AG08396 (cell line): ENCODE results near the gene RRP9.
"Not testable (repeated sequence)": the region's sequence is repeated elsewhere in the genome, so short reads cannot be mapped to it uniquely, and the experiment has no call there.

Source experiments
- DNase-seq: peaks from one replicate; pipeline ENCODE4 v3.0.0; 2012; ENCODE audit warnings: low spot score, mixed read lengths

Gene RRP9

DNA sequence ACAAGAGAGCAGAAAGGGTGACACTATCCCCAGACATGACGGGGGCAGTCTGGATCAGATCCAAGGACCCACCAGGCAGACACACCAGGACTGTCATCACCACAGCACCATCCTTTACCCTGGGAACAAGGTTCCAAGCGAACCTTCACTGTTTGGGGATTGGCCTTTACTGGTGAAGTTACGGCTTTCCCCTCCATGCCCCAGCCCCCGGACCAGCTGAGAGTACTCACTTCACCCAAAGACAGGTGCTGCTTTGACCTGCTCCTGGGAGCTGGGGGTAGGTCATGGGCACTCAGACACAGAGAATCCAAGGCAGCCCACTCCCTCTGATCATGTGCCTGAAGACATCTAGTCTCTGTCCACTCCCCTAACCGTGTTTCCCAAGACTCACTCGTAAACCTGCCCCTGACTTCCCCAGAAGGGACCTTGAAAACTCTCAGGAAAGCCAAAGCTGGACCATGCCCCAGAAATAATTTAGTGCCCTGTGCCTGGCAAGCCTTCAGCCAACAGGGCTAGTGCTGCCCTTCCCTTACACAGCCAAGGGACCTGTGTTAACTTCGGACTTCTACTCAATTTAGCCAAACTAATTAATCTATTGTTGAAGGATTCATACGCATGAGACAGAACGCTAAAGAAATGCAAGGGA lies 2.8 kb downstream of the RRP9 start:
- no peak for DNase-seq

DNA sequence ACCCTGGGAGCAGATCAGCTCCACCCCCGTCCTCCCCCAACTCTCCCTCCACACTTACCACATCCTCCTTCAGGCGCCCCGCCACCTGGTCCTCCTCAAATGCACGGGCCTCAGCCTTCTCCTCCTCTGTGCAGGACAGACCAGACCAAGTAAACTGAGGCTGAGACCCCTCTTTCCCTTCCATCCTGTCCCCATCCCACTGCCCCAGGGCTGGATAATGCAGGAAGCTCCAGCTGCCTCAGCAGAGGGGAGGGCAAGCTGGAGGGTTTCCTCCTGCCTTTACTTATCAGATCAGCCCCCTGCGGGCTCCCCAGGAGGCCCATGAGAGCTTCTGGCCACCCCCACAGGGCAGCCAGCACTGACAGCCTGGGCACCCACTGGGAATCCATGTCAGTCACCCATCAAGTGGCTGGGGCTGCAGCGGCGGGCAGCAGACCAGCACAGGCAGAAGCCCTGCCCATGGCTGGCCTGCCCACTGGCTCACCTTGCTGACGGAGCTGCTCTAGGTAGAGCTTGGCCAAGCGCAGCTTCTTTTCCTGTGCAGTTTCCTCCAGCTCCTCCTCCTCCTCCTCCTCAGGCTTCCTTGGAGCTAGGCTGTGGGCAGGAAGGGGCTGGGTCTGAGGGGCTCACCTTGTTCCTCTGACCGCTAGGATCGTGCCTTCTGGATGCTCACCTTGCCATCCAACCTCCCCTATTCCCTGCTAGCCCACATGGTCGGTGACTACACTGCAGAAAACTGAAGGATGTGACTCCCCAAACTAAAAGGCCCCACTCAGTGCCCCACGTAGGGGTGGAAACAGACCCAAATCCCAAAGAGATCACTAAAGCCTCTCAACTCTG lies 3.9 kb downstream of the RRP9 start:
- no peak for DNase-seq

DNA sequence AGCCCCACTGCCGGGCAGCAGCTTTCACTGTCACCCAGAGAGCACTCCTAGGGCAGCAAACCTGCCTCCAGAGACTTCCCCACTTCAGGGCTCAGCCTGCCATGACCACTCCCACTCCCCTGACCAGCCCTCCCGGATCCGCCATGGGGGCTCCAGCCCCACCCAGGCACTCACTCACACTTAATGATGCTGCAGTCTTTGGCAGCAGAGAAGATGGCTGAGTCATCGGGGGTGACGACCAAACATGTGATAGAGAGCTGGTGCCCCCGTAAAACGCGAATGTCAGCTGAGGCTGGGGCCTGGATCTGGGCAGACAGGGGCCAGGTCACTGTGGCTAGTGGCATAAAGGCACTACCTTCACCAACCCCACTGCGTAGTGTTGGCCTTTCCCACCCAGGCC lies 4.7 kb downstream of the RRP9 start:
- no peak for DNase-seq

DNA sequence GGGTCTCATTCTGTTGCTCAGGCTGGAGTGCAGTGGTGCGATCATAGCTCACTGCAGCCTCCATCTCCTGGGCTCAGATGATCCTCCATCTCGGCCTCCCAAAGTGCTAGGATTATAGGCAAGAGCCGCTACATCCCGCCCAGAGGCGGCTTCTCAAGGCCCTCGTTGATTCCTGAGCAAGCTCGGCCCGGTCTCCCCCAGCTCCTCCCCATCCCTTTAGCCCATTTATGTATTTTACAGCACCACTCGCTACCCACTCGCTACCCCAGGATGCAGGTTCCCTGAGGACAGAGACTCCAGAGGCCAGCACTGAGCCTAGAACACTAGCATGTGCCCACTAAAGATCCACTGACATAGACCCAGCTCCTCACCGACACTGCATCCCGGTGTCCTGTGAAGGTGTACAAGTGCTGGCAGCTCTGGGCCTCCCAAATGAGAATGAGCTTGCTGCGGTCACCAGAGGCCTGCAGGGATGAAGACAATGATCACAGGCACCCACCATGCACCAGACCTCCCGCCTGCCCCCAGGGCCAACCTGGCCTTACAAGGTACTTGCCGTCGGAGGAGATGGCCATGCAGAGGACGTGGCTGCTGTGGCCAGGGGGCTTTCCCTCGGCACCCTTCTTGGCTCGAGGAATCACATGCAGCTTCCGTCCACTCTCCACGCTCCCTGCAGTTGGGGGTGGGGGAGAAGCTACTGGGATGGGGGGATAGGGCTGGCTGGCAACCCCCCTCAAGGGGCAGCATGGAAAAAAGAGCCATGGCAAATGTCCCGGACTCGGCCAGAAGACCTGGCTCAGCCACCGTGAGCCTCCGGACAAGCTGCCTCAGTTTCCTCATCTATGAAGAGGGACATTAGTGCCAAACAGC lies 5.6 kb downstream of the RRP9 start:
- DNase-seq = no peak

DNA sequence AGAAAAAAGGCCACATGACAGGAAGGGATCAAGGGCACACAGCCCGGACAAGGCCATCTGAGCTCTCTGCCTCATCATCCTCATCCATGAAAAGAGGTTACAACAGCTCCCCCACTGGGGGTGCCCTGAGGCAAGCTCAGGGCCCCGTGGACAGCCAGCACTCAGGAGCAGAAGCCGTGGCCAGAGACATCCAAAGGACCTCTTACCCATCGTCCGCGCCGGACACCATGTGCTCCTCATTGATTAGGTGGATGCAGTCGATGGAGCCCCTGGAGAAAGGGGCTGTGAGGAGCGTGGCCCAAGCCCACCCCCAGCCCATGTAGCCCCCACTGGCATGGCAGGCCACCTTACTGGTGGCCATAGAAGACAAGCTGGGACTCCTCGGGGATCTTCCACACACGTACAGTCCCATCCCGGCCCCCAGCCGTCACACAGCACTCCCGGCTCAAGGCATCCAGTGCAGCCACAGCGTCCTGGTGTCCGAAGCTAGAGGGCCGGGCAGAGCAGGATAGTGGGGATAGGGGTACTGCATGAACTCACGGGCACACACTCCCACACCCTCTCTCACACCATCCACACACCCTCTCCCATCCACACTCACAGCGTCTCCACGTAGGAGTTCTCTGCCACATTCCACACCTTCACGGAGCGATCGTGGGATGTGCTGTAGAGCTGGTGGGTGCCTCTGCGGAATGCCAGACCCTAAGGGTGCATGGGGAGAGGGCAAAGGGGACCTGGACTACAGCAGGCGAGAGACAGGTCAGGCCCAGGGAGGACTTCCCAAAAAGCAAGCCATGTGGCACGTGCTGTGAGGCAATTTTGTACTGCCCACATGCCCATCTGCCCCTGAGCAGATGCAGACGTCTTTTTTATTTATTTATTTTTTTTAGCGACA lies 6.5 kb downstream of the RRP9 start:
- DNase-seq = no peak

DNA sequence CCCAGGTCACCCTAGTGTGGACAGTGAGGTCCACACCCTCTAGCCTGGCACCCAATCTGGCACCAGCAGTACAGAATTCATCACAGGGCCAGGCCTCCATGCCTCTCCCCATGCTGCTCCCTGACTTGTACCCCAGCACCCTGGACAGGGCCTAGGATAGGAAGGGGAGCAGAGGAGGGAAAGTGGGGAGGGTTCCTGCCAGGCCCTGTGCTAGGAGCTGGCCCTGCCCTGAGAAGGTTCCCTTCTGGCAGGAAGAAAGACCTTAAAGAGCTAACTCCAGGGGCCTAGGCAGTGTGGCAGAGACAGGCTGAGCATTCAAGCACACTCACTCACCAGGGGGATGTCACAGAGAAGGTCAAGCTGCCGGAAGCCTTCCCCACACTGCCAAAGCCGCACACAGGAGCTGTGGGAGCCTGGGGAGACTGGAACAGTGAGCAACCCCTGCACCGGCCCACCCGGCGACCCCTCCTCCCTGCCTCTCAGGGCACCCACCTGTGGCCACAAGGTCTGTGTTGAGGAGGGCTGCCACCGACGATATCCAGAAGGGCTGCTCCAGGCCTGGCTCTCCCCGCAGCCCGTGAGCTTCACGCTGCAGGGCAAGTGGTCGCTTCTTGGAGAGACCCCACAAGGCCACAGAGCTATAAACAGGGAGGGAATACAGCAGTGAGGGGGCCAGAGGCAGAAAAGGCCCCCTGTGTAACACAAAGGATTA lies 7.4 kb downstream of the RRP9 start:
- no peak for DNase-seq

DNA sequence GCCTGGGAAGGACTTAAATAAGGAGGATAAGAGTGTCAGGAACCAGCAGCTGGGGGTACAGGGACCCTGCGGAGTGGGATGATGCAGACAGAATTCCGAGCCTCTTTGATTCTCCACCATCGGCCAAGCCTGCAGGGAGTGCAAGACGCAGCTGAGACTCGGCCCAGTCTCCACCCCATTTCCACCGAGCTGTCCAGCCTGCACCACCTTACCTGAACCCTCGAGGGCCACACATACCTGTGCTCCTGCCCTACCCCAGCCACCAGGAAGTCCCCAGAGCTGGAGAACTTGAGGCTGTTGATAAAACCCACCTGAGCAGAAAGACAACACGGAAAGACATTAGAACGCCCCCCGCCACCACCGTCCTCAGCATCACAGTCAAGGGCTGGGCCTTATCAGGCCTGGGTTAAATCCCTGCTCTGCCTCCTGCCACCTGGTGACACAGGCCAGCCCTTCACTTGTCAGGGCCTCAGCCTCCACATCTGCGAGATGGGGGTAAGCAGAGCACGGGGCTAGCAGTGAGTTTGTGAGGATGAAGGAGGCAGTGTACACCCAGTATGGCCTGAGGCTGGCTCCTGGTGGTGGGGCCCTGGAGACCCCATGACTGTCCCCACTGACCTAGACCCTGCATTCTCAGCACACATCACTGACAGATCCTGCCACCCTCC lies 8.1 kb downstream of the RRP9 start:
- no peak for DNase-seq

DNA sequence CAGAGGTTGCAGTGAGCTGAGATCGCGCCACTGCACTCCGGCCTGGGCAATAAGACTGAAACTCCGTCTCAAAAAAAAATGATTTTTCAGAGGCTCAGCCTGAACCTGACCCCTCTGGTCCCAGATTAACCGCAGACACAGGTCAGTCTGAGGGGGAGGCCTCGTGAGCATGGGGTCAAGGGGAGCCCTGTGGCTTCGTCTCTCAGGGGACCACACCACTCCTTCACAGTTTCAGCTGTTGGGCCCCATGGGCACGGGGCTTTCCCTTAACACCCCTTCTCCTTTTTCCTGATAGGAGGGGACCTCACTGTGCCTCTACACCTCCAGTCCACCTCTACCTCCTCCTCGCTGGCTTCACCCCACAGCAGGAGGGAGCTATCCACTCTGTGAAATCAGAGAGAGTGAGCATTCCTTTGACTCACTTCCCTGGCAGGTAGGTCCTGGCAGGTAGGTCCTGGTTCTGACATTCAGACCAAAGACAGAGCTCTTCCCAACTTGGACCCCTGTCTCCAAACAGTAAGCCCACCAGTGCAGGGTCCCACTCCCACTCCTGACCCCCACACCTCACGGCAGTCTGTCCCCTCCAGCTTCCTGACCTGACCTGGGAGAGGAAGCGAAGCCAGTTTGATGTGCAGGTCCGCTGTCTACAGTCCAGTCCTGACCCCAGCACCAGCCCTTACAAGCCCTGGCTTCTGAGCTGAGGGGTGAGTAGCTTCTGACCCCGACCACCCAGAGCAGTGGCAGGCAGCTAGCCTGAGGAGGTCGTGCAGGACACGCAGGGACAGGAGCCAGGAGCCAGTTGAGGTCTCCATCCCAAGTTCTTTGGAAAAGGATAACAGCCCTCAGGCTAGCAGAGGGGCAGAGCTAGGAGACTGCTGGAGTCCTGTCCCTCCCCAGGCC lies 9.0 kb downstream of the RRP9 start:
- DNase-seq = no peak

DNA sequence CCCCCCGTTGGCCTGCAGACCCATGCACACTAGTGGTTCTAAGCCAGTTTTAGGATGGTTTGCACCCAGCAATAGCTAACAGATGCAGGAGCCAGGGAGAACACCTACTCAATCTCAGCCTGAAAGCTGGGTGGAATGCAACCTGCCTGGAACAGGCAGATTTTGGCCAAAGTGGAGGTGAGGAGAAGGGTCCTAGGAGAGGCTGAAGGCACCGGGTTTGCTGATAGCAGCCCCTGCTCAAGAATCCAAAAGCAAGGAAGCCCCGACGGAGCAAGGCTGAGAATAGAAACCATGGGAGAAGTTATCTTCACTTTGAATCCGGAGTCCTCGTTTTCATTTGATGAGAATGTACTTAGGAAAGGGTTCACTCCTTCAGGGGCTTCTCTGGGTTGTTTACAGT lies 9.9 kb downstream of the RRP9 start:
- DNase-seq = no peak

DNA sequence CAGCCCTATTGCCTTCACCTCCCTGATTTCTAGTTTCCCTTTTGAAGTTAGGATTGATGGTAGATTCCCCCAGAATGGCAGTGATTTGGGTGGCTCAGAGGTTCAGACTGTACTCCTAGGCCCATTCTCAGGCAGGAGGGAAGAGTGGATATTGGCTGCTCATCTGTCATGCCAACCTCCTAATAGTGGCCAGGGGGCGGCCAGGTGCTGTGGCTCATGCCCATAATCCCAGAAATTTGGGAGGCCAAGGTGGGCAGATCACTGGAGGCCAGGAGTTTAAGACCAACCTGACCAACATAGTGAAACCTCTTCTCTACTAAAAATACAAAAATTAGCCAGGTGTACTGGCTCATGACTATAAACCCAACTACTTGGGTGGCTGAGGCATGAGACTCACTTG lies 11.3 kb downstream of the RRP9 start:
- DNase-seq = no peak

DNA sequence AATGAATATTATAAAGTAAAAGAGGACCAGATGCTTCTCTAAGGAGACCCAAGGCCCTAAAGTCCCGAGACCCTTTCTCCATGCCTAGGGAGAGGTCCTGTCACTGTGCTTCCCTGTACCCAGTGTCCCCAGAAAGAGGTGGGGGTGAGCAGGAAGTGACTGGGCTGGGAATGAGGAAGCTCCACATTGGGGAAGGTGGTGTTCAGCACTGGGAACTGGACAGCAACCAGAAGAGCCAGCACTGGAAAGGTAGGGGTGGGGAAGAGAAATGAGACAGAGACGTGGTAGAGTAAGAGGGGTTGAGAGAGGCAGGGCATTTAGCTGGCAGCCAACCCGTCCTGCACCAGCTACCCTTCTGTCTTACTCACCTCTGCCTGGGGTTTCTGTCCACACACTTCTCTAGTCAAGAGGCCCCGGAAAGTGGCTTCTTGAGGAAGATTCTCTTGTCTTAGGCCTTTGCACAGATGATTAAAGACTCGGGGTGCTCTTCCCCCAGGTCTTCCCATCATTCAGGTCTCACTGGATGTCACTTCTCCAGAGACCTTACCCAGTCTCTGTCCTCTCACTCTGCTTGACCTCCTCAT lies 12.2 kb downstream of the RRP9 start:
- peak; percentile 39 for DNase-seq

DNA sequence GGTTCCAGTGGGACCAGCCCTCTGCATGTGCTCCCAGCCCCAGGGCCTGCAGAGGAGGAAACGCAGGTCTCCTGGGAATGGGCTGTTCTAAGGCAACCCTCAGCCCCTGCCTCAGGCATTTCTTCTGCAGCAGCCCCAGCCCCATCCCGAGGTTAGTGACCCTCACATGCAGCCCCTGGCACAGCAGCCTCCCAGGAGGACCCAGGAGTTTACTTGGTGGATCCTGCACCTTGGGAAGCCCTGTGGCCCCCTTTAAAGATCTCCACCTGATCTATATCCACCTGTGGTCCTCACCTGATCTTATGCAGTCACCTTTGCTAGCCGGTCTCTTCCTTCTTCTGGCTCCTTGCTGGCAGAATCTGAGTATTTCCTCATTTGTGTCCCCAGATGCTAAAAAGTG lies 12.7 kb downstream of the RRP9 start:
- DNase-seq = not testable (repeated sequence)

DNA sequence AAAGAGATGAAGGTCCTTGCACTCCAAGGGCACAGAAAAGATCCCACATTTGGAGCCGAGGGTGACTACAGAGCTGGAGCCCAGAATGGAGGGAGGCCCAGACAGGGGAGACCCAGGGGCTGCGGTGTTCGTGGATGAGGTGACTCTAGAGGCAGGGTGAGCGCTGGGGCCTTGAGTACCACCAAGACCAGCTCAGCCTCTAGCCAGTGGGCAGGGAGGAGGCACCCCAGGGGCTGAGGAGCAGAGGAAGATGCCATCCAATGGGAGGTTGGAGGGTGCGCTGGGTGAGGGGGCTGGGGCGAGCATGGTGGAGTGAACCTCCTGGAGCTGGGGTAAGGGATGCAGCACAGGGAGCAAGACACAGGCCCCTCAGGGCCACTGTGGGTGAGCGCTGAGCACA lies 13.3 kb downstream of the RRP9 start:
- no peak for DNase-seq

DNA sequence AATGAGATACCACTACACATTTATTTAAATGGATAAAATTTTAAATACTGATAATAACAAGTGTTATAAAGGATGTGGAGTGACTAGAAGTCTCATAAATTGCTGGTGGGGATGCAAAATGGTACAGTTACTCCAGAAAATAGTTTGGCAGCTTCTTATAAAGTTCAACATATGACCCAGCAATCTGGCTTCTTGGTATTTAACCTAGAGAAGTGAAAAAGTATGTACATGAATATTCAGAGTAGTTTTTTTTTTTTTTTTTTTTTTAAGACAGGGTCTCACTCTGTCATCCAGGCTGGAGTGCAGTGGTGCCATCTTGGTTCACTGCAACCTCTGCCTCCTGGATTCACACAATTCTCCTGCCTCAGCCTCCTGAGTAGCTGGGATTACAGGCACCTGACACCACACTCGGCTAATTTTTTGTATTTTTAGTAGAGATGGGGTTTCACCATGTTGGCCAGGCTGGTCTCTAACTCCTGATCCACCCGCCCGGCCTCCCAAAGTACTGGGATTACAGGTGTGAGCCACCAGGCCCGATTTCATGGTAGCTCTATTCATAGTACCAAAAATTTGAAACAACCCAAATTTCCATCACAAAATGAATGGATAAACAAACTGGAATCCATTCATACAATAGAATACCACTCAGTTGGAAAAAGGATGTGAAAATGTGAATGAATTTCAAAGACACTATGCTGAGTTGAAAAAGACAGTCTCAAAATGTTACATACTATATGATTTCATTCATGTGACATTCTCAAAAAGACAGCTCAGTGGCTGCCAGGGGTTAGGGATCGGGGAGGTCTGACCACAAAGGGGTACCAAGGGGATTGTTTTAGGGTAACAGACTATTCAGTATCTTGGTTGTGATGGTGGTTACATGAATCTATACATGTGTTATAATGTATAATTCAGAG lies 14.4 kb downstream of the RRP9 start:
- DNase-seq = no peak

DNA sequence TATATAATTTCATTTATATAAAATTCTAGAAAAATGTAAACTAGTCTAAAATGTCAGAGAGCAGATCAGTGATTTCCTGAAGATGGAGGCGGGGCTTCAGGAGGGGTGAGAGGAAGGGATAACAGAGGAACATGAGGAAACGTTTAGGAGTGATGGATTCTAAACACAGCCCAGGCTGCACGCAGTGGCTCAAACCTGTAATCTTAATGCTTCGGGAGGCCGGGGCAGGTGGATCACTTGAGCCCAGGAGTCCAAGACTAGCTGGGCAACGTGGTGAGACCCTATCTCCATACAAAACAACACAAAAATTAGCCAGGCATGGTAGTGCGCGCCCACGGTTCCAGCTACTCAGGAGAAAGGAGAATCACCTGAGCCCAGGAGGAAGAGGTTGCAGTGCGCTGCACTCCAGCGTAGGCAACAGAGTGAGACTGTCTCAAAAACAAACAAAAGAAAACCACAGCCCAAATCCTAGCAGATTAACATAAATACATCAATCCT lies 20.6 kb downstream of the RRP9 start:
- DNase-seq = no peak

DNA sequence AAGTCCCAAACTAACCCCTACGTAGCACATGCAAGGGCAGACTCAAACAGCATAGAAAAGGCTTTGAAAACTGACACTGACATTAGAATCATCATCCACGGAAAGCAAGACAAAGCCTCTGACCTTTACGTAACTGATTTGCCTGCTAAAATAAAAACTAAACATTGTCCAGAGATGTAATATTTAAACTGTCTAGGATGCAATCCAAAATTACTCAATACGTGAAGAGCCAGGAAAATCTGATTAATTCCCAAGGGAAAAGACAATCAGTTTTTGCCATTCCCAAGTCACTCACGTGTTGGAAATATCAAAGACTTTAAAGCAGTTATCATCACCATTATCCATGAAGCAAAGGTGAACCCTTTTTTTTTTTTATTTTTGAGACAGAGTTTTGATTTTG lies 25.3 kb downstream of the RRP9 start:
- no peak for DNase-seq

DNA sequence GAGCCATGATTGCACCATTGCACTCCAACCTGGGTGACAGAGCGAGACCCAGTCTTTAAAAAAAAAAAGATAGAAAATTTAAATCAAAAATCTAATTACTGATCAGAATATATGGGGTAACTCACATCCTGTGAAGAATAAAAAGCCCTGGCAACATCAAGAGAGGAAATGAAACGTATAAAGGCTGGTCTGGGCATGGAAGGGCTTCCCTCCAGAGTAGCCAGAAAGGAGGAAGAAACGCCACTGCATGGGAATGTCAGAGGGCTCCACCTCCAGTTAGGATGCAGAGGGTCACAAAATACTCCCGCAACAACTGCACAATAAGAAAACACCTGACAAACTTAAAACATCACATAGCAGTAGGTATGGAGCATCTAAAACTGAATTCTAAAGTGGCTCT lies 33.7 kb downstream of the RRP9 start:
- no peak for DNase-seq
